Stimulated activated CD8-positive, alpha-beta memory T cell treated with anti-CD3 and anti-CD28 coated beads, Interleukin-15, amount 100 ng/mL, for 1 hour (primary cell): ENCODE data around the gene KBTBD7.
A peak's percentile ranks its signal among the peaks of the same experiment; 100 is the strongest.

Experiments
- DNase-seq: peaks from one replicate; pipeline ENCODE4 v3.0.0-alpha.2; 2020; ENCODE audit warnings: low read depth

KBTBD7 gene, protein sequence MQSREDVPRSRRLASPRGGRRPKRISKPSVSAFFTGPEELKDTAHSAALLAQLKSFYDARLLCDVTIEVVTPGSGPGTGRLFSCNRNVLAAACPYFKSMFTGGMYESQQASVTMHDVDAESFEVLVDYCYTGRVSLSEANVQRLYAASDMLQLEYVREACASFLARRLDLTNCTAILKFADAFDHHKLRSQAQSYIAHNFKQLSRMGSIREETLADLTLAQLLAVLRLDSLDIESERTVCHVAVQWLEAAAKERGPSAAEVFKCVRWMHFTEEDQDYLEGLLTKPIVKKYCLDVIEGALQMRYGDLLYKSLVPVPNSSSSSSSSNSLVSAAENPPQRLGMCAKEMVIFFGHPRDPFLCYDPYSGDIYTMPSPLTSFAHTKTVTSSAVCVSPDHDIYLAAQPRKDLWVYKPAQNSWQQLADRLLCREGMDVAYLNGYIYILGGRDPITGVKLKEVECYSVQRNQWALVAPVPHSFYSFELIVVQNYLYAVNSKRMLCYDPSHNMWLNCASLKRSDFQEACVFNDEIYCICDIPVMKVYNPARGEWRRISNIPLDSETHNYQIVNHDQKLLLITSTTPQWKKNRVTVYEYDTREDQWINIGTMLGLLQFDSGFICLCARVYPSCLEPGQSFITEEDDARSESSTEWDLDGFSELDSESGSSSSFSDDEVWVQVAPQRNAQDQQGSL

DNA sequence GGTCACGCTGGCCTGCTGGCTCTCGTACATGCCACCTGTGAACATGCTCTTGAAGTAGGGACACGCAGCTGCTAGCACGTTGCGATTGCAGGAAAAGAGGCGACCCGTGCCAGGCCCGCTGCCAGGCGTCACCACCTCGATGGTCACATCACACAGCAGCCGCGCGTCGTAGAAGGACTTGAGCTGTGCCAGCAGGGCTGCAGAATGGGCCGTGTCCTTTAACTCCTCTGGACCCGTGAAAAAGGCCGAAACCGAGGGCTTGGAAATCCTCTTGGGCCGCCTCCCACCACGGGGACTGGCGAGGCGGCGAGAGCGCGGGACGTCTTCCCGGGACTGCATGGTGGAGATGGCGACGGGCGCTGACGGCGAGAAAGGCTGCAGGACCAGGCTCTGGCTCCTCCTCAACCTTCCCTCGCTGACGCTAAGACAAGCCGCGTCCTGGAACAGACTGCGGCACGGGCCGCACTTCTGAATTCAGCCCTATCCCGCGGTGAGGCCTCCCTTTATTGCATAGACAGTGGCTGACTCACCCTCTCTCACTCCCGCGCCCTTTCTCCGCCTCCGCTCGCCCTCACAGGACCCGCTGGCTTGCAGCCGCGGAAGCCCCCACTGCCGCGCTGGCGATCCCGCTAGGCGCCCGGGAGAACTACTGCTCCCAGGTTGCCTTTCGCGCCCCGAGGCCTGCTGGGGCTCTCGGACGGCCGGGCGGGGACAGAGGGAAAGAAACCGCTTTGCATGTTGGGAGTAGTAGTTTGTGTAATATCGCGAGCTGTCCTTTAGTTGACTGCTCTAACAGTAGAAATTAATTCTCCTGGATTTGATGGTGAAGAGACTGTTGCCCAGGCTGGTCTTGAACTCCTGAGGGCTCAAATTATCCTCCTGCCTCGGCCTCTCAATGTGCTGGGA, at the start of gene KBTBD7:
TSS of gene KBTBD7 (minus strand) at position 651 of the 906 bp plus-strand sequence. CDS start at position 339, 312 bp downstream.
- DNase-seq: peak; percentile 82

DNA sequence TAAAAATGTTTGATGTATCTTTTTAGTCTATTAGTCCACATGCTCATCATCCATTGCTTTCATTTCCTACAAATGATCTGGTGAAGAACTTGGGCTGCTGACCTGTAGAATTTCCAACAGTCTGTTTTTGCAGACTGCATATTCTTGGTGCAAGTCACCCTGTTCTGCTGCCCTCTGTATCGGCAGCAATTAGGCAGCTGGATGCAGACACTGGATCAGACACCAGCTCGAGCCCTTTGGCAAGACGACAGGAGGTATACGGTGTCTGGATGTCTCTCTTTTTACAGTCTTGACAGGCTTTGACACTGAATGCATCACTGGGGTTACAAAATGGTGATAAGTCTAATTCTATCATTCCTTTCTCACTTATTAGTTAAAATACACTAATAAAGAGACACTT, 47.3 kb upstream of the KBTBD7 start:
- DNase-seq: no peak

DNA sequence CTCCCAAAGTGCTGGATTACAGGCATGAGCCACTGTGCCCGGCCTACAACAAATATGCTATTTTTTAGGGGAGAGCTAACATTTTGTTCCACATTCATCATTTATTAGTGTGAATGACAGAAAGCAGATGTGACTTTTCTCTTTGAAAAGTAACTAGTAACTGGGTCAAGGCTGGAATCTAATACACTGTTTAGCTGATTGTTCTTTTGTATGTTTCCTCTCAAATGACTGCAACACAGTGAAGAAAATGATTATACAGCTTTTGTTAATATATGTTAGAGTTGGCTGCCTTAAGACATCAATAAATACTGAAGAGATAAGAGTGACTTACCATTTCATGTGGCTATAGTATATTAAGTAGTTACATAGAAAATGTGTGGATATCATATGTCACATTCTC, 42.0 kb upstream of the KBTBD7 start:
- DNase-seq: no peak

DNA sequence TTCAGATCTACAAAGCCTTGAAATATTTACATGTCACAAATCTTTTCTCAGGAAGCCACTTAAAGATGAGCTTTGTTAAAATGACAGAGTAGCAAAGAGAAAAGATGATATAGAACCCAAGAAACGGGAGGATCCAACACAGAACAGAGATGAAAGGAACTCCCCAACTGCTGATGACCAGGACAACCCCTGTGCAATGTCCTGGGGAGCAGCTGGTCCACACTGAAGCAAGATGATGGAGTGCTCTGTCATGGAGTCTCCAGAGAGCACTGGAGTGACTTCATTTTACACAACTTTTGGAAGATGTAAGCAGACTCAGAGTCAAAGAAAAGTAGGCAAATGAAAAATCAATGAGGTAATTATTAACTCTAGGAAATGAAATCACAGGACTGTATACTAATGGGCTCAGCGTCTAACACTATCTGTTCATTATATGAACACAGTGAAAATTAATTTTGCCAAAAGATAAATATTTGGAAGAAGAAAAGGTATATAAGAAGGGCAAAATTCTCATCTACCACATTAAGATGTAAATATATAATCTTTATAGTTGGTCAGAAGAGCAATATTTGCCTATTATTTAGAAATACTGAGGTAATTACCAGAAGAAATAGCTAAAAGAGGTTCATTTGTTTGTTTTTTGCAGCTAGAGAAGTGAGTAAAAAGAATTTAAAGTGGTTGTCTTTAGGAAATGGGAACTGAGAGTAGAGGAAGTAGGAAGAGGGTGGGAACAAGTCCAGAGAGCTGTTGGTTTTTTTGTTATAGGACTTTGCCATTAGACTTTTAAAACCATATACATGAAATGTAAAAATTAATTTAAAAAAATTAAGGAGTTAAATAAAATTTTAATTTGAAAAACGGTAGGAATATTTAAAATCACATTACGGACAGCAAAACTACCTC, 38.5 kb upstream of the KBTBD7 start:
- DNase-seq: no peak

DNA sequence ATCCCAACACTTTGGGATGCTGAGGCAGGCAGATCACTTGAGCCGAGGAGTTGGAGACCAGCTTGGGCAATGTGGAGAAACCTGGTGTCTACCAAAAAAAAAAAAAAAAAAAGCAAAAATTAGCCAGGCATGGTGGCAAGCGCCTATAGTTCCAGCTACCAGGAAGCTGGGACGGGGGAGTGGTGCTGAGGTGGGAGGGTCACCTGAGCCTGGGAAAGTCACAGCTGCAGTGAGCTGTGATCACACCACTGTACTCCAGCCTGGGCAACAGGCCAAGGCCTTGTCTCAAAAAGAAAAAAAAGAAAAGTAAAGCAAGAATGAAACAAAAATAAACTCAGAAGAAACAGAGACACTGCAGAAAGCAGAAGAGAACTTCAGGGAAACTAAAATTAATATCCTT, 37.4 kb upstream of the KBTBD7 start:
- DNase-seq: no peak

DNA sequence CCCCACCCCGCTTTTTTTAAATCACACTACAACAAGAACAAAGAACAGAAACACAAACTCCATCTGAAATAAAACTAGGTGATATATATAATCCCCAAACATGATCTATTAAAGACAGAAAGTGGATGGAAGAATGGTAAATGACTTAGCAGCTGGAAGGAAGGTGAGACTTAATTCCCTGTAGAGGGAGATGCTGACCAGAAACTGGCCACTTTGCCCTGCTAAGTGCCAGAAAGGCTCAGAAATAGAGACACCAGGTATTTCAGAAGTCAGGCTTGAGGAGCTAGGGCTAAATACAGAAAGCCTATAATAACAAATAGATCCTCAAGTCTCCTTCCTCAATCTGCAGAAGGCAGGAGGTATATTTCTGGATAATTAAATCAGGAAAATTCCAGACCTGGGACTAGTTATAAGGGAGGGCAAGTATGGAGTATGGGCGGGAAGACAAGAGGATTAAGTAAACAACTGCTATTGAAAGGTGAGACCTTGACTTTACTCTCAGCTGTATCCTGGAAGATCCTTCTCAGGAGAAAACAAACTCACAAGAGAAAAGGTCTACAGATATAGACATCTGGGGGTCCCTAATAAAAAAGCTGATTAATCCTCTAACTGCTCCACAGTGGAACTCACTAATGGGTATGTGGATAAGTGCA, 36.8 kb upstream of the KBTBD7 start:
- no peak for DNase-seq

DNA sequence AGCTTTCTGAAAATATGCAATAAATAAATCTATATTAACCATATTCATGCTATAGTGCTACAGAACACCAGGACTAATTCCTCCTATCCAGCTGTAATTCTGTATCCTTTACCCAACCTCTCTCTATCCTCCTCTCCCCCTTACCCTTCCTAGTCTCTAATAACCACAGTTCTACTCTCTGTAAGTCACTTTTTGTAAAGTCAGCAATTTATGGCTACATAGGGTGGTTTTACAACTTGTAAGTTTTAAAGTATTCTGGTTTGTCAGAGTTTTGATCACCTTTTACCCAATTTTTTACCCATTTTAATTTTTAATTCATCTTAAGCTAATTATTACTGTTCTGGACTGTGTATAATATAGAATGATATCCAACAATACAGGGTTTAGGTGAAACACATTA, 35.0 kb upstream of the KBTBD7 start:
- DNase-seq: no peak

DNA sequence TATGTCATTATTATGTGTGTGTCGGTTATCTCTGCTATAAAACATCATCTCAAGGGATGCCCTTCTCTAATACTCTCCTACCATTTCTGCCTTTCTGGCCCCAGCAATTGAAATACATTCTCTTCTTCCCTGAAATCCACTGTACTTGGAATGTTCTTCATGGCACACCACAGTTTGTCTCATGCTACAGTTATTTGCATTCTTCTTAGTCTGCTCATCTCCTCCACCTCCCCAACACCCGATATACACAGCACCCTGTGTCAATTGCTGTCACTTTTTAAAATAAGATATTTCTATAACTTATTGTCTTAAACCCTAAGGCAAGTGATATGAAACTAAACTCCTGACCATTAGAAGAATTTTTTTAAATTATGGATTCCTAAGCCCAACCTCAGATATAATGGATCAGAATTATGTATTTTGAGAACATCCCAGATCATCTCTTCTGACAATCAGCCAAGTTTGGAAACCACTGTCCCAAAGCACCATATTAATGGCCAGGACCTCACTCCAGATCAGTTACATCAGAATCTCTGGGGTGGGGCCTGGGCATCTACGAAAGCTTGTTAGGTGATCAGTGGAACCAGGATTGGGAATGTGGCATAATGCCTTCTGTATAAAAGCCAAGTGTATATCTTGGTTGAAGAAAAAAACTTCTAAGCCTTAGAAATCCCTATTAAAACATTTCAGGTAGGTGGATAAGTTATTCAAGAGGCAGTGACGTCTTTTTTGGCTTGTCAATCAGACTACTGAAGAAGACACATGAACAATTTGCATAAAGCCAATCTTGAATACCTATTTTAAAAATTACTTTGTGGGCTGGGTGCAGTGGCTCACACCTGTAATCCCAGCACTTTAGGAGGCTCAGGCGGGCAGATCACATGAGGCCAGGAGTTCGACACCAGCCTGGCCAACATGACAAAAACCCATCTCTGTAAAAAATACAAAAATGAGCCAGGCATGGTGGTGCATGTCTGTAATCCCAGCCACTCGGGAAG, 30.0 kb upstream of the KBTBD7 start:
- no peak for DNase-seq

DNA sequence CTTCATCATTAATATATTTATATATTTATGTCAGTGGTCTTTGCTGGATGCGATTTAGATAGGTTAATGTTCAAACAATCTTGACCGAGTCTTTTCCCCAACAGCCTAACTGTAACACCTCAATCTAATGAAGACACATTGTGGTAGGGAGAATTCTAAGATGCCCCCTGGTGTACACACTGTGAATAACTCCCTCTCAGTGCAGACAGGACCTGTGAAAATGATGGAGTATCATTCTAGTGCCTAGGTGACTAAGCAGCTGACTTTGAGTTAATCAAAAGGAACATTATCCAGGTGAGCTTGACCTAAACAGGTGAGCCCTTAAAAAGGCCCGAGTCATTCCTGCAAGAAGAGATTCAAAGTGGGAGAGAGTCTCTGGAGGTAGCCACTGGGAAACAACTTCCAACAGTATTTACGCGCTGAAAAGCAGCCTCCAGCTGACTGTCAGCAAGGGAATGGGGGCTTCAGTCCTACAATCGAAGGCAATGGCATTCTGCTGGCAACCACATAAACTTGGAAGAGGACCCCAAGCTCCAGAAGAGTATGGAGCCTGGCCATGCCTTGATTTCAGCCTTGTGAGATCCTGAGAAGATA, 28.0 kb upstream of the KBTBD7 start:
- DNase-seq: peak; percentile 28

DNA sequence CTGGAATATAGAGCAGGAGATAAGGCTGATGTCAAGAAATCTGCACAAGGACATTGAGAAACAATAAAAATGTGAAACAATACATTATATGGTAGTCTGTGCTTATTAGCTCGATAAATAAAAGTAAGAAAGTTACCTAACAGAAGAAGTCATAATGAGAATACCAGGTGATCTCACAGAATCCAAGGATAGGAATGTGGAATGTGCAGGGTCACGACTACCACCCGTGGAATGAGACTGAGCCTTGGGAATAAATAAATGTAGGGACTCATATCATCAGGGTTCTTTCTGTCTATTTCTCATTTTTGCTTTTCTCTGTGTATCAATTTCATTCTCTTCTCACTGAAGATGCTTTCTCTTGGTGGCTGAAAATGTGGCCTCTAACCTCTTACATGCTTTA, 26.0 kb upstream of the KBTBD7 start:
- DNase-seq: no peak

DNA sequence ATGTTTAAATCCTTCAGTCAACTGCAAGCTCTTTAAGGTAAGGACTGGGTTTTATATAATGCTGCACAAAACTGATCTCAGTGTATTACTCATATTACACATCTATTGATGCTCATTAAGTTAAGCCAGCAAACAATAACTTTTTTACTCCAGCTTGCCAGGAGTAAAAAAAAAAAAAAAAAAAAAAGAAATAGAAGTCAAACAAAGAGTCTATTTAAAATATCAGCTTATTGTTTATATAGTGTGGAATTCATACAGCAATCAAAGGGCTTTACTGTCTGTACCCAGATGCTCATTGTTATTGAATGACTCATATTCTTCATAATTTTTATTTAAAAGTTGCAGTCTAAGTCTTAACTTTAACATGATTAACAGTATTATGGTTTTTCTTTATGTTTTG, 21.8 kb upstream of the KBTBD7 start:
- no peak for DNase-seq

DNA sequence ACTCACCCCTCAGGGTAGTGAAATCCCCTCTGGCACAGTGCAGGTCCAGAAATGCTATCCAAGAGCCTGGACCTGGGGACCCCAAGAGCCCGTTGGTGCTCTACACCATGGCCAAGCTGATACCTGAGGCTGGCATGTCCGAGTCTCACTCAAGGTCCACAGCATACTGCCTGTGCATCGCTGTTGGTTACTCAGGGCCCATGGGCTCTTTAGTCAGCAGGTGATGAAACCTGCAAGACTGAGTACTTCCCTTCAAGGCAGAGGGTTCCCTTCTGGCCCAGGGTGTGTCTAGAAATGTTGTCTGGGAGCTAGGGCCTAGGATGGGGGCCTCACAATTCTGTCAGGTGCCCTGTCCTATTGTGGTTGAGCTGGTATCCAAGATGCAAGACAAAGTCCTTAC, 19.6 kb upstream of the KBTBD7 start:
- DNase-seq: no peak

DNA sequence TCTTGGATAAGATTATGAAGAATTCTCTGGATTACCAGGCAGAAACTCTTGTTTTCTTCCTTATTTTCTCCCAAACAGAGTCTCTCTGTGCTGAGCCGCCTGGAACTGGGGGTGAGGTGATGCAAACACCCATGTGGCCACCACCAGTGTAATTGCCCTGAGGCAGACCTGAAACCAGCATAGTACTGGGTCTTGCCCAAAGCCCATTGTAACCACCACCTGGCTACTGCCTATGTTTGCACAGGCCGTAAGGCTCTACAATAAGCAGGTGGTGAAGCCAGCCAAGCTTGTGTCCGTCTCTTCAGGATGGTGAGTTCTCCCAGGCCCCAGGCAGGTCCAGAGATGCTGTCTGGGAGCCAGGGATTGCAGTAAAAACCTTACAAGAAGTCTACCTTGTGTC, 18.9 kb upstream of the KBTBD7 start:
- DNase-seq: no peak

DNA sequence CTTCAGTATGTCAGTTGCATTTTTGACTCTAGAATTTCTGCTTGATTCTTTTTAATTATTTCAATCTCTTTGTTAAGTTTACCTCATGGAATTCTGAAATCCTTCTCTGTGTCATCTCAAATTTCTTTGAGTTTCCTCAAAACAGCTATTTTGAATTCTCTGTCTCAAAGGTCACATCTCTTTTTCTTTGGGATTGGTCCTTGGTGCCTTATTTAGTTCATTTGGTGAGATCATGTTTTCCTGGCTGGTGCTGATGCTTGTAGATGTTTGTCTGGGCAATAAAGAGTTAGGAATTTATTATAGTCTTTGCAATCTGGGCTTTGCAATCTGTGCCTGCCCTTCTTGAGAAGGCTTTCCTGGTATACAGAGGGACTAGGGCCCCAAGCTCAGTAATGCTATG, 18.5 kb upstream of the KBTBD7 start:
- DNase-seq: no peak

DNA sequence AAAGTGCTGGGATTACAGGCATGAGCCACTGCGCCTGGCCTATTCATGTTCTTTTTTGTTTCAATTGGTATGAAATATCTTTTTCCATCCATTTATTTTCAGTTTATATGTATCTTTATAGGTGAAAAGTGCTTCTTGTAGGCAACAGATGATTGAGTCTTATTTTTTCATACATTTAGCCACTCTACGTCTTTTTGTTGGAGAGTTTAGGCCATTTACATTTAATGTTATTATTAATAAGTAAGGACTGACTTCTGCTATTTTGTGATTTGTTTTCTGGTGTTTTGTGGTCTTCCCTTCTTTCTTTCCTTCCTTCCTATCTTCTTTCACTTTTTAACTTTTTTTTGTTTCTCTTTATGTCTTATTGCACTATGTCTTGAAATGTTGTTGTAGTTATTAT, 16.7 kb upstream of the KBTBD7 start:
- no peak for DNase-seq

DNA sequence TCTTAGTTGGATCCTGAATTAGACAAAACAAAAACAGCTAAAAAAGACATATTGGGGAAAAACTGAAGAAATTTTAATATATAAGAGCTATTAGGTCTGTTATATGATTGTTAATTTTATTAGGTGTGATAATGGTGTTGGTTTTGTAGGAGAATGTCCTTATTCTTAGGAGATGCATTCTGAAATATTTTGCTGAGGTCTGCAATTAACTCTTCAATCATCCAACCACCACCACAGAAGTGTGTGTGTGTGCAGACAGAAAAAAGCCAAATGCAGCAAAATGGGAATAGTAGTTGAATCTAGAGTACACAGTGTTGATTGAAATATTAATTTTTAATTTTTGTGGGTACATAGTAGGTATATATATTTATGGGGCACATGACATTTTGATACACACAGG, 12.1 kb upstream of the KBTBD7 start:
- no peak for DNase-seq

DNA sequence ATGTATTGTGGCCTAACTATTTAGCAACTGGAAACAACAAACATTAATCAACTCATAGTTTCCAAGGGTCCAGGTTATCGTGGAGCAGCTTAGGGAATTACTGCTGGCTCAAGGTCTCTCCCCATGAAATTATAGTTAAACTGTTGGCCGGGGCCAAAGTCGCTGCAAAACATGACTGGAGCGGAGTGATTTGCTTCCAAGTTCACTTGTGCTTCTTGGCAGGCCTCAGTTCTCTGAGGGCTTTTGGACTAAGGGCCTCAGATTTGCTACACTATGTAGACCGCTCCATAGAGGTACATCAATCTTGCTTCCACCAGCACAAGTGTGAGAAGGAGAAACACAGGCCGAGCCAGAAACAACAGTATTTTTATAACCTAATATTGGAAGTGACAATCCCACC, 9.4 kb upstream of the KBTBD7 start:
- no peak for DNase-seq

DNA sequence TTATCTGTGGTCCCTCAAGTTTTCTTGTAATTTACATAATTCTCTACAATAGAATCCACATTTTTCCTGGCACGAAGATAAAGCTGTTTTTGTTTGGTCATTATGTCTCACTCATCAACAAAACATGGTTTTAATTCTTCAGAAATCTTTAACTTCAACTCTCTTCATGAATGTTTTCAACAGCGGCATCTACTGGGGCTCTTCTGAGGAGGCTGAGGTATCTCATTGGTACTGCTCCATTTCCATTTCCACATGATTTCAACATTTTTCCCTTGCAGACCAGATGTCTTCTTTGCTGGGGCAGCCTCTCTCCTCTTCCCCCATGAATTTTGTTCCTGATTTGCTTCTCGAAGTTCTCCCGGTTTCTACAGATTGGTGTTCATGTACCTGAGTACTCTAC, 5.8 kb upstream of the KBTBD7 start:
- DNase-seq: no peak

DNA sequence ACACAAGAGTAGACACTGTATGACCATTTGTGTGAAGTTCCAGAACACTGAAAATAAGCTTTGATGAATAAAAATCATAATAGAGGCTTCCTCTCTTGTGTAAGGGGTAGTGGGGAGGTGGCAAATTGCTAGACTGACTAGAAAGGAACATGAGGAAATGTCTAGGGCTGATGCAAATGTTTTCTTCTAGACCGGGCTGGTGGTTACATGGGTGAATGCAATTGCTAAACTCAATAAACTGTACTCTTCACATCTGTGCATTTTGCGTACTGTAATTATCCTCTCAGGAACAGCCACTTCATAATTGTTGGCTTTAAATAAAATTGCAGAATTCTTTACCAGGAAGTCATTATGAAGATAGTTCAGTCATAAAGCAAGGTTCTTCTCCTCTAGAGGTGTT, 5.2 kb upstream of the KBTBD7 start:
- DNase-seq: no peak
